ENCODE measurements around the gene LCE1D. TPM values are rescaled to one million over a fixed set of nuclear protein-coding genes. Genes with fewer than 3 reads are reported as not detected.

LCE1D gene
- total RNA-seq, 1 donor from 2014 or later, result not detected

GRCh38 chr1:152774875-152775274 is 21.6 kb upstream of the LCE1D start, which contains the start of gene LCE1F:
LCE1F (plus strand) TSS chr1:152775140; CDS start chr1:152776372, 1,232 bp downstream.
- H3K9me3 Mint-ChIP-seq, result no peaks in the 10 kb centered on the region
- no peaks in the 10 kb centered on the region for H3K36me3 Mint-ChIP-seq (ENCODE audit: low read depth)
- no peak for DNase-seq (ENCODE audit: low spot score)
- no peaks in the 10 kb centered on the region for H3K27me3 Mint-ChIP-seq (ENCODE audit: low read depth)
- no peak within 1 kb of the TSS for H3K27ac Mint-ChIP-seq
- no peaks in the 10 kb centered on the region for H3K4me1 Mint-ChIP-seq (ENCODE audit: low read depth)
- no peak within 1 kb of the TSS for H3K4me3 Mint-ChIP-seq (ENCODE audit: low read depth)
- intact Hi-C loops (cut with micrococcal nuclease), result no loop called here

- no peak overlapping the region for H3K27ac Mint-ChIP-seq
- H3K27me3 Mint-ChIP-seq (ENCODE audit: low read depth), result no peaks in the 10 kb centered on the region
- no peaks in the 10 kb centered on the region for H3K36me3 Mint-ChIP-seq (ENCODE audit: low read depth)
- intact Hi-C loops (cut with micrococcal nuclease), result no loop called here
- no peak for DNase-seq (ENCODE audit: low spot score)
- no peaks in the 10 kb centered on the region for H3K4me1 Mint-ChIP-seq (ENCODE audit: low read depth)
- H3K4me3 Mint-ChIP-seq (ENCODE audit: low read depth), result no peak overlapping the region
- no peaks in the 10 kb centered on the region for H3K9me3 Mint-ChIP-seq
Observed at GRCh38 chr1:152776361-152776760, 20.2 kb upstream of the LCE1D start.

GRCh38 chr1:152777510-152778137 is 18.9 kb upstream of the LCE1D start:
- DNase-seq (ENCODE audit: low spot score), result no peak
- intact Hi-C loops (cut with micrococcal nuclease), result no loop called here
- H3K36me3 Mint-ChIP-seq (ENCODE audit: low read depth), result no peaks in the 10 kb centered on the region
- H3K9me3 Mint-ChIP-seq, result no peaks in the 10 kb centered on the region
- H3K27me3 Mint-ChIP-seq (ENCODE audit: low read depth), result no peaks in the 10 kb centered on the region
- no peaks in the 10 kb centered on the region for H3K4me1 Mint-ChIP-seq (ENCODE audit: low read depth)
- H3K4me3 Mint-ChIP-seq (ENCODE audit: low read depth), result no peak overlapping the region
- H3K27ac Mint-ChIP-seq, result no peak overlapping the region

- no peak for DNase-seq (ENCODE audit: low spot score)
- Mint-ChIP-seq H3K27me3 (ENCODE audit: low read depth) (peaks cover 5% of the 10 kb centered on the region), H3K36me3 (ENCODE audit: low read depth) (no peaks in the 10 kb centered on the region), H3K4me1 (ENCODE audit: low read depth) (no peaks in the 10 kb centered on the region), H3K9me3 (no peaks in the 10 kb centered on the region), H3K4me3 (ENCODE audit: low read depth) (no peak overlapping the region), H3K27ac (no peak overlapping the region)
- intact Hi-C loops (cut with micrococcal nuclease), result no loop called here
Observed at GRCh38 chr1:152783095-152783494, 13.4 kb upstream of the LCE1D start.

- peaks cover 5% of the 10 kb centered on the region for H3K27me3 Mint-ChIP-seq (ENCODE audit: low read depth)
- H3K4me3 Mint-ChIP-seq (ENCODE audit: low read depth), result no peak within 1 kb of the TSS
Observed at GRCh38 chr1:152786077-152786476, 10.4 kb upstream of the LCE1D start, which contains the start of gene LCE1E. LCE1E (plus strand) TSS chr1:152786257; CDS start chr1:152787300, 1,043 bp downstream.

GRCh38 chr1:152795686-152796085 is 835 bp upstream of the LCE1D start:
- H3K27ac Mint-ChIP-seq, result no peak overlapping the region
- no peak for DNase-seq (ENCODE audit: low spot score)
- intact Hi-C loops (cut with micrococcal nuclease), result no loop called here
- peaks cover 6% of the 10 kb centered on the region for H3K27me3 Mint-ChIP-seq (ENCODE audit: low read depth)
- H3K9me3 Mint-ChIP-seq, result no peaks in the 10 kb centered on the region
- H3K4me3 Mint-ChIP-seq (ENCODE audit: low read depth), result no peak overlapping the region
- no peaks in the 10 kb centered on the region for H3K4me1 Mint-ChIP-seq (ENCODE audit: low read depth)
- H3K36me3 Mint-ChIP-seq (ENCODE audit: low read depth), result no peaks in the 10 kb centered on the region

More at GRCh38 chr1:152786077-152786476, 10.4 kb upstream of the LCE1D start, which contains the start of gene LCE1E:
- Mint-ChIP-seq H3K9me3 (no peaks in the 10 kb centered on the region), H3K4me1 (ENCODE audit: low read depth) (no peaks in the 10 kb centered on the region), H3K27ac (no peak within 1 kb of the TSS), H3K36me3 (ENCODE audit: low read depth) (no peaks in the 10 kb centered on the region)
- intact Hi-C loops (cut with micrococcal nuclease), result no loop called here
- no peak for DNase-seq (ENCODE audit: low spot score)

- H3K9me3 Mint-ChIP-seq, result no peaks in the 10 kb centered on the region
- peaks cover 7% of the 10 kb centered on the region for H3K27me3 Mint-ChIP-seq (ENCODE audit: low read depth)
- intact Hi-C loops (cut with micrococcal nuclease), result no loop called here
- no peak overlapping the region for H3K4me3 Mint-ChIP-seq (ENCODE audit: low read depth)
- no peaks in the 10 kb centered on the region for H3K36me3 Mint-ChIP-seq (ENCODE audit: low read depth)
- DNase-seq (ENCODE audit: low spot score), result no peak
- no peaks in the 10 kb centered on the region for H3K4me1 Mint-ChIP-seq (ENCODE audit: low read depth)
- H3K27ac Mint-ChIP-seq, result no peak overlapping the region
Observed at GRCh38 chr1:152801333-152801732, 4.8 kb downstream of the LCE1D start.

GRCh38 chr1:152806576-152806975 is 10.1 kb downstream of the LCE1D start, which contains the start of gene LCE1C:
LCE1C (minus strand) TSS chr1:152806651; CDS start chr1:152805478, 1,173 bp downstream.
- H3K9me3 Mint-ChIP-seq, result no peaks in the 10 kb centered on the region
- peaks cover 2% of the 10 kb centered on the region for H3K27me3 Mint-ChIP-seq (ENCODE audit: low read depth)
- intact Hi-C loops (cut with micrococcal nuclease), result no loop called here
- H3K4me3 Mint-ChIP-seq (ENCODE audit: low read depth), result no peak within 1 kb of the TSS
- H3K4me1 Mint-ChIP-seq (ENCODE audit: low read depth), result no peaks in the 10 kb centered on the region
- no peak within 1 kb of the TSS for H3K27ac Mint-ChIP-seq
- H3K36me3 Mint-ChIP-seq (ENCODE audit: low read depth), result no peaks in the 10 kb centered on the region
- no peak for DNase-seq (ENCODE audit: low spot score)

GRCh38 chr1:152811050-152811449 is 14.5 kb downstream of the LCE1D start:
- no peak overlapping the region for H3K4me3 Mint-ChIP-seq (ENCODE audit: low read depth)
- no peaks in the 10 kb centered on the region for H3K27me3 Mint-ChIP-seq (ENCODE audit: low read depth)
- no peak for DNase-seq (ENCODE audit: low spot score)
- no peaks in the 10 kb centered on the region for H3K9me3 Mint-ChIP-seq
- no peaks in the 10 kb centered on the region for H3K4me1 Mint-ChIP-seq (ENCODE audit: low read depth)
- intact Hi-C loops (cut with micrococcal nuclease), result no loop called here
- H3K36me3 Mint-ChIP-seq (ENCODE audit: low read depth), result no peaks in the 10 kb centered on the region
- H3K27ac Mint-ChIP-seq, result no peak overlapping the region

- DNase-seq (ENCODE audit: low spot score), result no peak
- H3K27me3 Mint-ChIP-seq (ENCODE audit: low read depth), result no peaks in the 10 kb centered on the region
- H3K9me3 Mint-ChIP-seq, result no peaks in the 10 kb centered on the region
- no peak within 1 kb of the TSS for H3K27ac Mint-ChIP-seq
- H3K4me3 Mint-ChIP-seq (ENCODE audit: low read depth), result no peak within 1 kb of the TSS
- no peaks in the 10 kb centered on the region for H3K4me1 Mint-ChIP-seq (ENCODE audit: low read depth)
- H3K36me3 Mint-ChIP-seq (ENCODE audit: low read depth), result no peaks in the 10 kb centered on the region
- intact Hi-C loops (cut with micrococcal nuclease), result no loop called here
Observed at GRCh38 chr1:152811671-152812070, 15.2 kb downstream of the LCE1D start, which contains the start of gene LCE1B. LCE1B (plus strand) TSS chr1:152811971; CDS start chr1:152812447, 476 bp downstream.

- H3K4me1 Mint-ChIP-seq (ENCODE audit: low read depth), result no peaks in the 10 kb centered on the region
- no peak overlapping the region for H3K27ac Mint-ChIP-seq
- H3K4me3 Mint-ChIP-seq (ENCODE audit: low read depth), result no peak overlapping the region
- no peaks in the 10 kb centered on the region for H3K9me3 Mint-ChIP-seq
- intact Hi-C loops (cut with micrococcal nuclease), result no loop called here
- H3K36me3 Mint-ChIP-seq (ENCODE audit: low read depth), result no peaks in the 10 kb centered on the region
- H3K27me3 Mint-ChIP-seq (ENCODE audit: low read depth), result peaks cover 3% of the 10 kb centered on the region
- no peak for DNase-seq (ENCODE audit: low spot score)
Observed at GRCh38 chr1:152817309-152817708, 20.8 kb downstream of the LCE1D start.

GRCh38 chr1:152823294-152823693 is 26.8 kb downstream of the LCE1D start:
- DNase-seq (ENCODE audit: low spot score), result no peak
- H3K36me3 Mint-ChIP-seq (ENCODE audit: low read depth), result no peaks in the 10 kb centered on the region
- intact Hi-C loops (cut with micrococcal nuclease), result no loop called here
- no peak overlapping the region for H3K4me3 Mint-ChIP-seq (ENCODE audit: low read depth)
- H3K9me3 Mint-ChIP-seq, result no peaks in the 10 kb centered on the region
- no peaks in the 10 kb centered on the region for H3K4me1 Mint-ChIP-seq (ENCODE audit: low read depth)
- H3K27me3 Mint-ChIP-seq (ENCODE audit: low read depth), result peaks cover 3% of the 10 kb centered on the region
- no peak overlapping the region for H3K27ac Mint-ChIP-seq

- no peaks in the 10 kb centered on the region for H3K36me3 Mint-ChIP-seq (ENCODE audit: low read depth)
- no peak for DNase-seq (ENCODE audit: low spot score)
- no peak overlapping the region for H3K27ac Mint-ChIP-seq
Observed at GRCh38 chr1:152824964-152825363, 28.4 kb downstream of the LCE1D start.

More at GRCh38 chr1:152824964-152825363, 28.4 kb downstream of the LCE1D start:
- H3K9me3 Mint-ChIP-seq, result no peaks in the 10 kb centered on the region
- intact Hi-C loops (cut with micrococcal nuclease), result no loop called here
- H3K4me3 Mint-ChIP-seq (ENCODE audit: low read depth), result no peak overlapping the region
- H3K4me1 Mint-ChIP-seq (ENCODE audit: low read depth), result no peaks in the 10 kb centered on the region
- H3K27me3 Mint-ChIP-seq (ENCODE audit: low read depth), result no peaks in the 10 kb centered on the region
